Fibroblast of the aortic adventitia (primary cell): ENCODE results near the gene CYP2W1. TPM values are rescaled to one million over a fixed set of nuclear protein-coding genes. Genes with fewer than 3 reads are reported as not detected.

ENCODE experiments used
- DNase-seq: peaks from one replicate; pipeline ENCODE4 v3.0.0-alpha.2; 2010; ENCODE audit warnings: low read depth
- H3K4me3 ChIP-seq: 2 replicates; pipeline ENCODE4 v1.5.1; 2011; ENCODE audit warnings: low read depth, mild to moderate bottlenecking, control low read depth, low read length, moderate library complexity
- total RNA-seq: library from RNA; depleted of rRNA; stranded (reverse); fragments of >200 nt; gene quantifications from 2 replicates; pipeline ENCODE4 v1.2.3, GENCODE V29; 2012; ENCODE audit warnings: low replicate concordance
- TF ChIP-seq, protein P1 (sequence below): IDR thresholded peaks from 2 replicates; pipeline ENCODE4 v1.5.1; 2011; ENCODE audit warnings: mild to moderate bottlenecking, low read length, control low read depth, inconsistent platforms; ENCODE audit not compliant: insufficient read depth

The CYP2W1 gene
- total RNA-seq, 1 donor, result not detected

DNA sequence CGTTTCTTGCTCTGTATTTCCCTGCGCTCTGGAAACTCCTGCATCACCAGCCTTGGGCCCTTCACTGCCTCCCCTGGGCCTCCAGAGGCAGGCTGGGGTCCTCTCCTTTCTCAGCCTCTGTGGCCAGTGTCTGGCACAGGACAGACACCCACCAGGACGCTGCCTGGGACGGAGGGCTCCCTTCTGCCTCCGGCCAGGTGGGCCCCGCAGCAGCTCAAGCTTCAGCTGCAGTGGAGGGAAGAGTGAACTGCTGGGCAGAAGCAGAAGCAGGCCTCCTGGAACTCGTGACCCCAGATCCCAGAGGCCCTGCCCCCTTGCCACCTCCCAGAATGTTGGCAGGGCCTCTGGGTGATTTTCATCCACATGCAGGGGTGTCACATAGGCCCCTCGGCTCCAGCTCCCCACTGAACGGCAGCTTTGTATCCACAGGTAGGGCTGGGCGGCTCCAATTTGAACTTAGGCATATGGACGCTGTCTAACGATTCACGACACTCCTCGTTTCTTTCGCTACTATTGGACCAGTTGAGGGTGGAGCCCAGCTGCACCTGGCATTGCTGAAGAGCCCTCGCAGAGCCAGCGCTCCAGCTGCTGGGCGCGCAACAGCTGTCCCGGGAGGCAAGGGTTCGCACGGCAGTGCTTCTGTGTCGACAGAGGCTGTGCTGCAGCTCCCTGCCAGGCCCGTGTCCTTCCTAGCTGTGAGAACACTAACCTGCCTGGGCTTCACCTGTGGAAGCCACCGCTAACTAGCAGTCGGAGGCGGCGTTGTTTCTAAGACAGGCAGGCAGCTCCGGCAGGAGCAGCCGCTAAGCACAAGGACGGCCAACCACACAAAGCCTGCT is 43.0 kb downstream of the CYP2W1 start:
- no peak for DNase-seq
- no peak overlapping the region for H3K4me3 ChIP-seq
- TF ChIP-seq, protein P1, sequence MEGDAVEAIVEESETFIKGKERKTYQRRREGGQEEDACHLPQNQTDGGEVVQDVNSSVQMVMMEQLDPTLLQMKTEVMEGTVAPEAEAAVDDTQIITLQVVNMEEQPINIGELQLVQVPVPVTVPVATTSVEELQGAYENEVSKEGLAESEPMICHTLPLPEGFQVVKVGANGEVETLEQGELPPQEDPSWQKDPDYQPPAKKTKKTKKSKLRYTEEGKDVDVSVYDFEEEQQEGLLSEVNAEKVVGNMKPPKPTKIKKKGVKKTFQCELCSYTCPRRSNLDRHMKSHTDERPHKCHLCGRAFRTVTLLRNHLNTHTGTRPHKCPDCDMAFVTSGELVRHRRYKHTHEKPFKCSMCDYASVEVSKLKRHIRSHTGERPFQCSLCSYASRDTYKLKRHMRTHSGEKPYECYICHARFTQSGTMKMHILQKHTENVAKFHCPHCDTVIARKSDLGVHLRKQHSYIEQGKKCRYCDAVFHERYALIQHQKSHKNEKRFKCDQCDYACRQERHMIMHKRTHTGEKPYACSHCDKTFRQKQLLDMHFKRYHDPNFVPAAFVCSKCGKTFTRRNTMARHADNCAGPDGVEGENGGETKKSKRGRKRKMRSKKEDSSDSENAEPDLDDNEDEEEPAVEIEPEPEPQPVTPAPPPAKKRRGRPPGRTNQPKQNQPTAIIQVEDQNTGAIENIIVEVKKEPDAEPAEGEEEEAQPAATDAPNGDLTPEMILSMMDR, result no peak

DNA sequence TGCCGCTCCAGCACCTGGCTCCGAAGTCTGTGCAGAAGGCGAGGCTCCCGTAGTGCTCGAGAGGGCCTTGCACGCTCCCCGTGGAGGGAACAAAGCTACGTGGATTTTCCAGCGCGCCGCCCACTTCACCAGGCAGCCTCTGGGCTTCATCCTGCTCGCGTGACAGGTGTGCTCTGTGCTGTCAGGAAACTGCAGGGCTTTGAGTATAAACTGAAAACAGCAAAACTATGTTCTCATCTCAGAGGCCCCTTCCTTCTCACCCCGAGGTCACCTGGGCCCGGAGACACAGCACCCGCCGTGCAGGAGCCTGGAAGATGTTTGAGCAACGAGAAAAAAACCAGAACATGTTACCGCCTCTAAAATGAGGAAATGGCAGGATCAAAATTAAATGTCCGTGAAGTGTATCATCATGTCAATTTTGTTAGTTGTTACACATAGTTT is 43.8 kb downstream of the CYP2W1 start:
- no peak for DNase-seq
- TF ChIP-seq, protein P1, result no peak
- H3K4me3 ChIP-seq, result peak overlapping the region; percentile 76

DNA sequence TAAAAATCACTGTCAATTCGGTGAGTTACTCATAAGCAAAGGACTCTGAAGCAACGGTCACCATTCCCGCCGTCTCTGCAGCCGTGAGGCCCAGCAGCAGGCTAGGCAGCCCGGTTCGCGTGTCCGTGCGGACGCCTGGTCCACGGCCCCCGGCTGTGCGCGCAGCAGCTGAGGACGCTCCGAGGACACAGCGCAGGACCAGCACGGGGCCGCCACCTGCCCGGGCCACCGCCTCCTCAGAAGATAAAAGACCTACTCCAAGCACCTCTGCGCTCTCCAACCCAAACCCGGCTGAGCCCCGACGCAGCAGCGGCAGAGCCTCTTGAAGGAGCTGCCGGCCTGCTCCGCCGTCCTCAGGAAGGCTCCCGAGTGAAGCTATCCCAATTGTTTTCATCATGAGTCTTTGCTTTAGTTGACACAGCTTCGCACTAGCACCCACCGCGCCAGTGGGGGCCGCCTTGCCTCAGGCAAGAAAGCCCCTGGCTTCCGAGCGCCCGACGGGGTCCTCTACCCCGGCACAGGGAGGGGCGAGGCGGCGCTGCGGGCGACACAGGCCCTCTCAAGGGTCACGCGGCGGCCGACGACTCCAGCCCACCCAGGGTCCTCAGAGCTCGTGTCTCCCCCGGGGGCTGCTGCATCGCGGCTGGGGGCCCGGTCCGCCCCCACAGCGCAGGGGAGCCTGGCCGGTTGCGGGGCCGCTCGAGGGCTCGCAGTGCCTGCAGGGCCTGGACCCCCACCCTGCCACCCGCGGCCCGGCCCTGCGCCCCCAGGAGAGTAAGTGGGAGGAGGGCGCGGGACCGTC is 44.5 kb downstream of the CYP2W1 start:
- TF ChIP-seq, protein P1, result no peak
- DNase-seq, result peak; percentile 48

DNA sequence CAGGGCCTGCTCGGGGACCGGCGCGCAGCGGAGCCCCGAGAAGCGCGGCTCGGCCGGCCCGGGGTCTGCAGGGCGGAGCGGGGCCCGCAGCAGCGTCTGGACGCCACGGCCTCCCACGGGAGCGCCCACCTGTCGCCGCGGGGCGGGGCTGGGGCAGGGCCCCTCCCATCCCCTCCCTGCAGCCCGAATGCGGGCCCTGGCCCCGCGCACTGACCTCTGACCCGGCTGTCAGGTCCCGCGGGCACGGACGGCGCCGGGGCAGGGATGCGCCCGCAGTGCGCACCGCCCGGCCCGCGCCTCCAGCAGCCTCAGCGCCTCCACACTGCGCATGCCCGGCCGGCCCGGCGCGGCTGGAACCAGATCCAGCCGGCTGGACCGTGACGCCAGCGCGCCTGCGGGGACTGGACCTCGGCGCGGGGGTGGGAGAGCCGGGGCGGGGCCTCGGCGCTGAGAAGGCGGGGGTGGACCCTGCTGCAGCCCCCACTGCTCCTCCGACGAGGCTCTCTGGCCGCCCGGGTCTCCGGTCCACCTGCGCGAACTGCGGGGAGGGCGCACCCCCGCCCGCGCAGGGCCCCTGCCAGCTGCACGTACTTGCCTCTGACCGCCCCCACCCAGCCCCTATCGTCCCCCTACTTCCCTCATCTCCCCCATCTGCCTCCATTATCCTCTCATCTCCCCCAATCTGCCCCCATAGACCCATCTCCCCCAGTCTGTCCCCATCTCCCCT is 45.2 kb downstream of the CYP2W1 start:
- TF ChIP-seq, protein P1, result no peak
- DNase-seq, result peak; percentile 81
- peak overlapping the region; percentile 76 for H3K4me3 ChIP-seq

More for the DNA sequence above, 44.5 kb downstream of the CYP2W1 start:
- peak overlapping the region; percentile 76 for H3K4me3 ChIP-seq

DNA sequence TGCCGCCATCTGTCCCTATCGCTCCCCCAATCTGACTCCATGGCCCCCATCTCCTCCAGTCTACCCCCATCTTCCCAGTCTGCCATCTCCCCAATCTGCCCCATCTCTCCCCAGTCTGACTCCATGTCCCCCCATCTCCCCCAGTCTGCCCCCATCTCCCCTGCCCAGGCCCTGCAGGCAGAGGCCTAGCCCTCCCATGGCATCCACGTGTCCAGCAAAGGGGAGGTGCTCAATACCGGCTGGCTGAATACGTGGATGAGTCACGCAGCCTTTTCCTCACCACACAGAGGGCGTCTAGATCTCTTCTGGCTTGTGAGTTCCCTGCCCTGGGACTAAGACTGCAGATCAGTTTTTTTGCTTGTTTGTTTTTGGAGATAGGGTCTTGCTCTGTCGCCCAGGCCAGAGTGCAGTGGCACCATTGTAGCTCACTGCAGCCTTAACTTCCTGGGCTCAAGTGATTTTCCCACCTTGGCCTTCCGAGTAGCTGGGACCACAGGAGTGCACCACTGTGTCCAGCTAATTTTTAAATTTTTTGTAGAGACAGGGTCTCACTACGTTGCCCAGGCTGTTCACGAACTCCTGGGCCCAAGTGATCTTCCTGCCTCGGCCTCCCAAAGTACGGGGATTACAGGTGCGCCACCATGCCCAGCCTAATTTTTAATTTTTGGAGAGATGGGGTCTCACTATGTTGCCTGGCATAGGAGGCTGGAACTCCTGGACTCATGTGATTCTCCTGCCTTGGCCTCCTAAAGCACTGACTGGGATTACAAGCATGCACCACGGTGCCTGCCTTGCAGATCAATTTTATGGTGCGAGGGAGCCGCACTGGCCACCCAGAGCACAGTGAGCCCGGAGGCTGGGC is 46.0 kb downstream of the CYP2W1 start:
- TF ChIP-seq, protein P1, result no peak
- peak; percentile 92 for DNase-seq
- H3K4me3 ChIP-seq, result peak overlapping the region; percentile 58
